Measurements from ENCODE around the gene PRKCH.

PRKCH gene

DNA sequence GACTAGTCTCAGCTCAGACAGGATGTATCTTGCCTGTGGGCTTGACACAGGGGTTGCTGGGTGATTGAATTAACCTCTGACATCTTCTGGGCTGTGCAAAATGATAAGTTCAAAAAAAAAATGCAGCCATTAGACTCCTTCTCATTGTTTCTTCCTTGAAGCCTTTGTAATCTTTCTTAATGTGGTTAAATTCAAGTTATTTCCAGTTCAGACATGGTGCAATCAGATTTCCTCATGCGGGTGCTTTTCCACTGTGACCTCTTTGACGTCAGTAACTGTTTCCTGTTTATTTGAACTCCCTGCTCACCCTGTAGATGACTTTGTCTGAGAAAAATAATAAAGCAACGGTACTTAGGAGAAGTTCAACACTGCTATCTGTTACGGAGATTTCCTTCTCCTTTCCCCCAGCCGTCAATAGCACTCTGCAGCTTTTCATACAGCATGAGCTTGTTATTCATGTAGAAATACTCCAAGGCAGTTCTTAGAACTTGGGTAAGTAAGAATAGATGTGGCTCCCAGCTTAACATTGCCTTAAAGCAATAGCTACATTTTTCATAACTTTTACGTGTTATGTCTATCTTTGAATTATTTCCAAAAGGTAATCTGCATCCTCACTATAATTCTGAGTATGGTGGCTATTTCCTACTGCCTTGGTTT lies 155.5 kb downstream of the PRKCH start:
- no peak for DNase-seq

GRCh38 chr14:61477712-61478462 lies 156.5 kb downstream of the PRKCH start:
- DNase-seq = no peak

- no peak for DNase-seq
Observed at GRCh38 chr14:61478971-61479473, 157.6 kb downstream of the PRKCH start.

- DNase-seq = no peak
Observed at GRCh38 chr14:61479746-61480502, 158.5 kb downstream of the PRKCH start.

DNA sequence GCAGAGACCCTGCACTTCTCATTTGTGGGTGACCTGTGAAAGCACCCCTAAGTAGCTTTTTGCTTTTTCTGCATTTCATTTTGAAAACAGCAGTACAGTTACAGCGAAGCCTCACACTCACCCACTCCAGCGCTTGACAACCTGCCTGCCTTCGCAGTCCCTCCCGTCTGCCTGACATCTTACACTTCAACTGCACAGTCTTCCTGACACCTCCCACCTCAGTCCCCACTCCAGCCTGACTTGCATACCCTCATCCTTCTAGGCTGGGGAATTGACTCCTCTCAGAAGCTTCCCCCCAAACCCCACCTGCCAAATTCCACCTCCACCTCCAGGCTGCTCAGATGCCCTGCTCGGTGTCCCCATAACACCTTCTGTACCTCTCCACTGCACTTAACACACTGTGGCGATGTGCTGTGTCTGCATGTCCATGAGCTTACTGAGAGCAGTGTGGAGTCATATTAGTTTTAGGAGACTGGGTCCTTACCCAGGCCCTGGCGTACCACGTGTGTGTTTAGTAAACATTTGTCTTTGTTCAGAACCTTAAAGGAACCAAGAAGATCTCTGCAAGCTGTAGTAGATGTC lies 159.4 kb downstream of the PRKCH start:
- DNase-seq = no peak

- DNase-seq = no peak
Observed at GRCh38 chr14:61481701-61482100, 160.3 kb downstream of the PRKCH start.

DNA sequence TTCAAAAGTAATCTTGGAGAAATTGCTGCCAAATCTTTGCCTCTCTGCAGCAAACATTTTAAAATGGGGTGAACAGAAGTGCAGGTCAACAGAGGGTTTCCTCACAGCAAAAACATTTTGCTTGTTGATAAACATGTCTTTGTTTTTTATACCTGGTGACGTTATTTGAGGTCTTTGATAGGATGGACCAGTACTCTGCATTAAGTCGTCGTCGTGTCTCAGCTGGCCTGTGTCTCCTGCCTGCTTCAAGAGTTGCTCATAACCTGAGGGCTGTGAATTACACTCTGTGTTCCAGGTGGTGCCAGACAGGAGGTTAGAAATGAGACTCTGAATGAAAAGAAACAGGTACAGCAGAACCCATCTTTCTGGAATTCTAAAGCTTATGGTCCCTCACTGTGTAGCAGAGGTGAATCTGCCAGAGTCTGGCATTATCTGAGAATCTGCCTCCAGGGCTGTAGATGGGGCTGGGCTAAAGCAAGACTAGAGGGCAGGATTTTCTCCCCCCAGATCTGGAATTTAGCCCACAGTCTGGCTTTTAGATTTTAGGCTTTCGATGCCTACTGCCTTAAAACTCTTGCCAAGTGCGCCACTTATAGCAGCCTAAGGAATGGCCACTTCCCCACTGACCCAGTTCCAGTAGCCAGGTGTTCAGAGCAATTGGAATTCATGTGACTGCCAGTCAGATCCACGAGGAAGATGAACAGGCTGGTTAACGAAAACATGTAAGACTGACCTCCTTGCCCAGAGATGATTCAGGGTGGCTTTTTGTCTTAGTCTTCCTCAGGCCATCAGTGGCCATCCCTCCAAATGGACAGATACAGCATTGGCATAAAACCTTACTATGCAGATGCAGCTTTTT lies 161.2 kb downstream of the PRKCH start:
- no peak for DNase-seq

GRCh38 chr14:61483476-61483875 lies 162.1 kb downstream of the PRKCH start:
- DNase-seq = no peak

DNA sequence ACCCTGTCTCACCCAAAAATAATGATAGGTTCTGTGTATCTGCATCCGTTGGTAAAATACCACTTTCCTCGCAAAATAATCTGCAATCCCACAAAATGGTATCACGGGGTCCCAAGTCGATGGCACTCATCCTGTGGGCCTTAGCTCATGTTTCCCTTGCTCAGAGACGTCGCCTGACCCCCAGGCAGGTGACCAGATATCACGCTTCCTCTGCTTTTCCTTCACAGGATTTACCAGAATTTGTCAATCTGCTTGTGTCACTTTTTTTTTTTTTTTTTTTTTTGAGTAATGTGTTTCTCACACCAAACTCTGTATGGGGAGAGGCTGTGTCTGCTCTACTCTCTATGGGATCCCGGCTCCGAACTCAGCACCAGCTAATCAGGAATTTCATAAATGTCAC lies 162.7 kb downstream of the PRKCH start:
- DNase-seq = no peak

GRCh38 chr14:61484826-61485584 lies 163.6 kb downstream of the PRKCH start:
- DNase-seq = no peak

- DNase-seq = no peak
Observed at GRCh38 chr14:61485661-61486060, 164.3 kb downstream of the PRKCH start.

GRCh38 chr14:61486930-61487495 lies 165.6 kb downstream of the PRKCH start:
- no peak for DNase-seq

DNA sequence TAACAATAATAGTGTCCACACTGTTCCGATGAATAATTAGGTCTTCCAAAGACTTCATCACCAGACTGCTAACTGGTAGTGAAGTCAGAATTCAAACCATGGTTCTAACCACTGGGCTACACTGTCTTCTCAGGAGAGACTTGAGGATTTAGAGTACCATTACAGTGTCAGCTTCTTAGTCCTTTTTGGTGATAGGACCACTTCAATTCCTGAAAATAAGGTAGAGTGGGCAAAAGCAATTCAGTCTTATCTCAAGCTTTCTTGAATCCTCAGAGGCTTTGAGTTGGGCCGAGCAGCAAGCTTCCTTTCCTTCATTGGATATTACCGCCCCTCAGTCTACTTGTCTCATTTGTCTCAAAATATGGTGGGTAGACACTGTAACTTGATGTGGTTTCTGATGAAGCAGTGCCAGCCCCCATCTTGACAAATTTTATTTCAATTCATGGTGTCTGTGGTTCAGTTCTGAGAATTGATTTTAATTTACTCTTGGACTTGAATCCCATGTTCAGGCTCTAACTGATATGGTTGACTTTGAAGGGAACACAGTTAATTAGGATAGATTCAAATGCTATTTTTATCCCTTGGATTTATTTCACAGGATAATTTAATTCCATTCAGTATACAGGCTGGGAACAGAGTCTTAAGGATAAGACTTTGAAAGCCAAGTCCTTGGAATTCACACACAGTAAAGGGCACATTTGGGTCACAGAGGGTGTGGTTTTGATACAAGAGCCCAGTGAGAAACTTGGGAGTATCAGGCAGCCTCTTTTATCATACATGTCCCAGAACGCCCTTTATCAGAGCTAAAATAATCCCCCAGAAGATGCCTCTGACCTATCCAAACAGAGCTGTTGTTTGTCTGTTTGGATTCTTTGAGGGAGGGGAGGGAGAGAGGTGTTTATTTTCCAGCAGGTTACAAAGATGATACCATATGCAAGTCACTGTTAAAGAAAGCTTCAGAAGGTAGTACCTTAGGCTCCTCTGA lies 167.3 kb downstream of the PRKCH start:
- no peak for DNase-seq

- DNase-seq = no peak
Observed at GRCh38 chr14:61489512-61489911, 168.1 kb downstream of the PRKCH start.

DNA sequence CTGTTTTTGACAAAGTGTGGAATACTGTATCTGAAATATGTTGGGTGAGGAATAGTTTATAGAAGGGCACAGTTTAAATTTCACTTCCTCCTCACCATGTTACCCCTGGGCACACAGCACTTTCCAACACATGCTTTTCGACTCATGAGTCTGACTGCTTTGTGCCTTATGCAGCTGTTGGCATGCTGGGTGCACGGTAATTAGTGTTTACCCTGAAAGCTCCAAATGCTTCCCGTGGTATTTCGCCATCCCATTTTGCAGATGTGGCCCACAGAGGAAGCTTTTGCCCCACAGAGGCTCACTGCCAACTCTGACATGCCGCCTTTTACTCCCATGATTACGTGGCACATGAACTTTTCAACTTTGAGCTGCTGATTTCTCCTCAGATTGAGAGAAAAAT lies 168.6 kb downstream of the PRKCH start:
- DNase-seq = no peak

DNA sequence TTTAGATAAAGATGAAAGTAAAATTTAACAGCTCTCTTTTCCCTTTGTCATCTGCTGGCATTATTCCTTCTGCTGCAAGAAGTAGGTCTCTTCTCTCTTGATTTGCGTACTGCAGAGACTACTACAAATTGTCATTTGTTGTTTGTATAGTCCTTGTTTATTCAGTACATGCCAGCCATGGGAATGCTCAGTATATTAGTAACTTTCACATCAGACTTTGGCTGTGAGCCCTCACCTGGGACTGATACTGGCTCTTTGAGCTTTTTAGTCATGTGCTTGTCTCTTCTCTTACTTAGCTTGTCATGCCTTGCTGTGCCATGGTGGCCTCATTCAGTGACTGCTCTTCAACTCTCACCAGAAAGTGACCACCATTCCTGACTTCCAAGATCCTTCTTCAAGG lies 169.8 kb downstream of the PRKCH start:
- DNase-seq = no peak

GRCh38 chr14:61491876-61492434 lies 170.6 kb downstream of the PRKCH start:
- no peak for DNase-seq

DNA sequence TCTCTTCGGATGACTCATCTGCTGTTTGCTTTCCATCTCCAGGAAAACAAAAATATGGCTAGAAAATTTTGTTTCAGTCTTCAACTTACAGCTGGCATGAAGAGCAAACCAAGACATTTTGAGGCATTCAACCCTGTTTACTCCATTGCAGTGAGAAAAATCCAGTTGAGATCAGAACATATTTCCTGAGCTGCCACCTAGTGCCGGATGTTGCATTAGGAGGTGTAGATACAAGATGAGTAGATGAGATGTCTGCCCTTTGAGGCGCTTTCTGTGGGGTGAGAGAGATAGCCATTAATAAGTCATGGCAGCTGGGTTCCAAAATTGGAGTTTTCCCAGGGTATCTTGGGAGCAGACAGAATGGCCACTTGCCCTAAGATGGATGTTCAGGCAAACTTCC lies 171.1 kb downstream of the PRKCH start:
- no peak for DNase-seq

GRCh38 chr14:61493239-61493638 lies 171.9 kb downstream of the PRKCH start:
- DNase-seq = no peak

DNA sequence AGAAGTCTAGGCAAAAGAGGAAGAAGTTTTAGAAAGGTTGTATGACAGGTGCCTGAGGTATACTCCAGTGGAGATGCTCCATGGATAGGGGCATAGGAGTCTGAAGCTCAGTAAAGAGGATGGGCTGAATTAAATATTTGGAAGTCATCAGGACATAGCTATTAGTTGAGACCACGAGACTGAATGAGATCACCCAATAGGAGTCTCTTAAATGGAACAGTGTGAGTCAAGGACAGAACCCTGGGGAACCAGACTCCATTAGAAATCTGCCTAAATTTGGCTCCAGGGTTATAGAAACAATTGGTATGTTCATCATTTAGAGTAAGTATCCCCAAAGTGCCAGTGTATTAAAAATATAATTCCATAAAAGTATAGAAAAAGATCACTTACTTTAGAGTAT lies 172.6 kb downstream of the PRKCH start:
- no peak for DNase-seq
